H1 (cell line): Measurements from ENCODE around the gene TNFRSF8. TPM values are rescaled to one million over a fixed set of nuclear protein-coding genes. Genes with fewer than 3 reads are reported as not detected.

Experiments
- CTCF ChIA-PET: fragments of 300-600 bp; sonication (Branson Sonifier 250); formaldehyde crosslinking; loops from one replicate; lab custom pipeline; 2021; ENCODE audit not compliant: partially characterized antibody; lab: Charles Lee
- POLR2A ChIA-PET: fragments of 300-600 bp; sonication (Branson Sonifier 250); formaldehyde crosslinking; loops from one replicate; lab custom pipeline; 2021; ENCODE audit warnings: inconsistent platforms; ENCODE audit not compliant: partially characterized antibody; lab: Charles Lee
- DNase-seq, 2 experiments: peaks; one replicate each; pipeline versions ENCODE4 v3.0.0 to v3.0.0-alpha.2; 2010 to 2022; ENCODE audit warnings: low spot score in 2 of 2, low read depth in 1 of 2, mixed read lengths in 1 of 2
- FAIRE-seq: peaks from 2 replicates; lab custom pipeline; 2011; peaks lifted over from hg19 to GRCh38; lab: Jason Lieb, UNC
- H2AFZ ChIP-seq: 2 replicates; pipeline ENCODE4 v1.8.1; 2012; ENCODE audit warnings: low read length, inconsistent platforms
- H2AK5ac ChIP-seq: 2 replicates; pipeline ENCODE4 v1.6.1; 2013; ENCODE audit warnings: low read depth, low read length
- H2BK120ac ChIP-seq: replicated peaks from 2 replicates; pipeline ENCODE3; 2013; ENCODE audit warnings: low read depth, low read length, inconsistent platforms
- H2BK12ac ChIP-seq: 2 replicates; pipeline ENCODE4 v1.6.1; 2013; ENCODE audit warnings: low read depth, low read length
- H2BK15ac ChIP-seq: 2 replicates; pipeline ENCODE4 v1.6.1; 2013; ENCODE audit warnings: low read length
- H2BK20ac ChIP-seq: 2 replicates; pipeline ENCODE4 v1.6.1; 2013; ENCODE audit warnings: low read length
- H2BK5ac ChIP-seq: 2 replicates; pipeline ENCODE4 v1.6.1; 2013; ENCODE audit warnings: low read depth, low read length
- H3K14ac ChIP-seq: 2 replicates; pipeline ENCODE4 v1.6.1; 2013; ENCODE audit warnings: inconsistent platforms; ENCODE audit not compliant: insufficient read length
- H3K18ac ChIP-seq: 2 replicates; pipeline ENCODE4 v1.6.1; 2013; ENCODE audit warnings: low read length; ENCODE audit errors: extremely low read depth
- H3K23ac ChIP-seq: 2 replicates; pipeline ENCODE4 v1.6.1; 2013; ENCODE audit warnings: inconsistent platforms; ENCODE audit not compliant: insufficient read length
- H3K23me2 ChIP-seq: 2 replicates; pipeline ENCODE4 v1.6.1; 2013; ENCODE audit warnings: low read depth, low read length
- H3K27ac ChIP-seq: 2 replicates; pipeline ENCODE4 v1.6.1; 2011; ENCODE audit warnings: low read depth, low read length, inconsistent platforms
- H3K27me3 ChIP-seq, 4 experiments: replicated peaks in 1 of 4; 1 replicate in 1 of 4; 2 replicates in 3 of 4; pipeline versions ENCODE4 v1.6.1 to v1.8.1; 2011 to 2013; ENCODE audit warnings: low read length in 3 of 4, mild to moderate bottlenecking in 3 of 4, inconsistent platforms in 2 of 4, mixed read lengths in 2 of 4, moderate library complexity in 1 of 4; ENCODE audit not compliant: control insufficient read depth in 3 of 4, insufficient read depth in 3 of 4; ENCODE audit errors: extremely low read depth in 1 of 4
- H3K36me3 ChIP-seq, 4 experiments: 2 replicates each; pipeline versions ENCODE4 v1.6.1 to v1.8.1; 2011 to 2013; ENCODE audit warnings: mild to moderate bottlenecking in 4 of 4, low read length in 3 of 4, moderate library complexity in 2 of 4, control low read depth in 1 of 4, inconsistent platforms in 1 of 4; ENCODE audit not compliant: insufficient read depth in 4 of 4, control insufficient read depth in 2 of 4
- H3K4ac ChIP-seq: replicated peaks from 2 replicates; pipeline ENCODE3; 2013; ENCODE audit warnings: low read length, low read depth, mixed read lengths, inconsistent platforms; ENCODE audit not compliant: insufficient read length
- H3K4me1 ChIP-seq, 4 experiments: replicated peaks in 1 of 4; 1 replicate in 1 of 4; 2 replicates in 3 of 4; pipeline versions ENCODE4 v1.6.1 to v1.8.1; 2011 to 2013; ENCODE audit warnings: low read length in 3 of 4, inconsistent platforms in 2 of 4, mixed read lengths in 1 of 4; ENCODE audit not compliant: insufficient read depth in 4 of 4, control insufficient read depth in 3 of 4
- H3K4me2 ChIP-seq, 2 experiments: 2 replicates each; pipeline versions ENCODE4 v1.6.1 to v1.8.1; 2011 to 2013; ENCODE audit warnings: low read depth in 2 of 2, low read length in 2 of 2, control low read depth in 1 of 2, inconsistent platforms in 1 of 2, mild to moderate bottlenecking in 1 of 2; ENCODE audit not compliant: insufficient read depth in 1 of 2
- H3K4me3 ChIP-seq, 4 experiments: fragments of 200-600, 300-600 bp in 1 of 4; sonication (generic), shearing (Covaris generic), sonication (Bioruptor Twin) in 1 of 4; 2 replicates each; pipeline versions ENCODE4 v1.5.1 to v1.8.1; 2011 to 2016; ENCODE audit warnings: low read length in 4 of 4, low read depth in 3 of 4, control low read depth in 2 of 4, inconsistent platforms in 2 of 4, mild to moderate bottlenecking in 2 of 4, mixed read lengths in 1 of 4, moderate library complexity in 1 of 4; ENCODE audit not compliant: insufficient read depth in 2 of 4; ENCODE audit errors: extremely low read depth in 1 of 4
- H3K56ac ChIP-seq: replicated peaks from 2 replicates; pipeline ENCODE3; 2013; ENCODE audit warnings: low read depth, mild to moderate bottlenecking, mixed read lengths, low read length, inconsistent platforms; ENCODE audit not compliant: insufficient read length
- H3K79me1 ChIP-seq: 2 replicates; pipeline ENCODE4 v1.6.1; 2013; ENCODE audit warnings: low read depth, low read length, control low read depth
- H3K79me2 ChIP-seq, 2 experiments: 2 replicates each; pipeline versions ENCODE4 v1.6.1 to v1.8.1; 2012 to 2013; ENCODE audit warnings: low read length in 2 of 2, mild to moderate bottlenecking in 2 of 2, inconsistent platforms in 1 of 2; ENCODE audit not compliant: insufficient read depth in 2 of 2, control insufficient read depth in 1 of 2
- H3K9ac ChIP-seq, 4 experiments: replicated peaks in 1 of 4; 1 replicate in 1 of 4; 2 replicates in 3 of 4; pipeline versions ENCODE4 v1.6.1 to v1.8.1; 2011 to 2013; ENCODE audit warnings: low read depth in 3 of 4, low read length in 3 of 4, control low read depth in 2 of 4, mild to moderate bottlenecking in 2 of 4, moderate library complexity in 2 of 4, inconsistent platforms in 1 of 4; ENCODE audit errors: extremely low read depth in 1 of 4
- H3K9me3 ChIP-seq, 2 experiments: 2 replicates each; pipeline versions ENCODE4 v1.6.1 to v1.8.1; 2012 to 2013; ENCODE audit warnings: mild to moderate bottlenecking in 2 of 2, moderate library complexity in 2 of 2, control low read depth in 1 of 2, inconsistent platforms in 1 of 2, low read depth in 1 of 2, low read length in 1 of 2, mixed read lengths in 1 of 2; ENCODE audit not compliant: insufficient read depth in 2 of 2
- H4K20me1 ChIP-seq, 2 experiments: replicated peaks in 1 of 2; 2 replicates each; pipeline versions ENCODE3 to v1.8.1; 2011 to 2013; ENCODE audit warnings: inconsistent platforms in 2 of 2, low read length in 2 of 2, mild to moderate bottlenecking in 1 of 2; ENCODE audit not compliant: insufficient read depth in 2 of 2, control insufficient read depth in 1 of 2
- H4K5ac ChIP-seq: 2 replicates; pipeline ENCODE4 v1.6.1; 2013; ENCODE audit warnings: low read length, low read depth, mixed read lengths, inconsistent platforms; ENCODE audit not compliant: insufficient read length
- H4K8ac ChIP-seq: 2 replicates; pipeline ENCODE4 v1.8.0; 2013; ENCODE audit warnings: mild to moderate bottlenecking, moderate library complexity, low read length, inconsistent platforms; ENCODE audit not compliant: insufficient read depth; ENCODE audit errors: extremely low read depth
- H4K91ac ChIP-seq: replicated peaks from 2 replicates; pipeline ENCODE3; 2013; ENCODE audit warnings: low read length, mixed read lengths, inconsistent platforms; ENCODE audit not compliant: insufficient read length
- ASH2L ChIP-seq: fragments of 200-600, 300-600 bp; sonication (generic); IDR thresholded peaks from one replicate; pipeline ENCODE4 v1.7.1; 2017; ENCODE audit warnings: low read length
- CBX8 ChIP-seq: fragments of 300-800, 300-1000 bp; sonication (generic); IDR thresholded peaks from 2 replicates; pipeline ENCODE4 v1.7.1; 2016; ENCODE audit warnings: low read depth, low read length, borderline replicate concordance
- CREB1 ChIP-seq: IDR thresholded peaks from 2 replicates; pipeline ENCODE4 v1.6.1; 2012; ENCODE audit warnings: inconsistent platforms
- CTBP2 ChIP-seq: IDR thresholded peaks from 2 replicates; pipeline ENCODE4 v1.7.0; 2011; ENCODE audit warnings: borderline replicate concordance, mild to moderate bottlenecking, moderate library complexity, mixed read lengths, low read length; ENCODE audit not compliant: insufficient read depth, insufficient read length
- EZH2 ChIP-seq: fragments of 200-600 bp; sonication (generic); IDR thresholded peaks from 2 replicates; pipeline ENCODE4 v1.7.1; 2012; ENCODE audit warnings: low read depth, mild to moderate bottlenecking, moderate library complexity, low read length, inconsistent platforms; ENCODE audit not compliant: severe bottlenecking
- GTF2F1 ChIP-seq: IDR thresholded peaks from 2 replicates; pipeline ENCODE4 v1.6.1; 2012; ENCODE audit warnings: low read depth, low read length, improper control_type of control experiment, borderline replicate concordance
- HDAC6 ChIP-seq: IDR thresholded peaks from one replicate; pipeline ENCODE4 v1.7.1; 2012; ENCODE audit warnings: low read depth, mild to moderate bottlenecking, inconsistent platforms, low read length, moderate library complexity
- JUN ChIP-seq: IDR thresholded peaks from 2 replicates; pipeline ENCODE4 v1.6.1; 2011; ENCODE audit warnings: low read depth, mild to moderate bottlenecking, improper control_type of control experiment, low read length
- RFX5 ChIP-seq: IDR thresholded peaks from 2 replicates; pipeline ENCODE4 v1.6.1; 2011; ENCODE audit warnings: low read depth, low read length, improper control_type of control experiment, borderline replicate concordance
- RNF2 ChIP-seq: fragments of 200-900, 300-1000 bp; sonication (generic); IDR thresholded peaks from 2 replicates; pipeline ENCODE4 v1.7.1; 2016; ENCODE audit warnings: borderline replicate concordance, low read depth, mild to moderate bottlenecking, antibody characterized with exemption, low read length; ENCODE audit not compliant: poor library complexity, severe bottlenecking; ENCODE audit errors: missing control alignments
- SIN3A ChIP-seq, 2 experiments: IDR thresholded peaks in 1 of 2; conservative IDR thresholded peaks in 1 of 2; 2 replicates each; pipeline ENCODE4 v1.6.1; 2011 to 2012; ENCODE audit warnings: low read length in 2 of 2, improper control_type of control experiment in 1 of 2, low read depth in 1 of 2, mild to moderate bottlenecking in 1 of 2
- TAF1 ChIP-seq: IDR thresholded peaks from 2 replicates; pipeline ENCODE4 v1.6.1; 2011; ENCODE audit warnings: mild to moderate bottlenecking, low read depth, low read length
- TEAD4 ChIP-seq: IDR thresholded peaks from 2 replicates; pipeline ENCODE4 v1.6.1; 2012; ENCODE audit warnings: low read depth, low read length, inconsistent platforms, mixed read lengths
- WGBS, 2 experiments: shearing (Covaris generic) in 1 of 2; methylation state at CpG; one replicate each; pipeline versions ENCODE4 v1.1.6 to v1.1.7; 2013 to 2015; ENCODE audit warnings: low lambda C conversion rate in 2 of 2, mixed read lengths in 2 of 2, inconsistent platforms in 1 of 2, low coverage in 1 of 2, missing lambda C conversion rate in 1 of 2; ENCODE audit not compliant: insufficient replicate concordance in 2 of 2, insufficient coverage in 1 of 2, insufficient read length in 1 of 2; ENCODE audit errors: extremely low coverage in 1 of 2, missing lambda C conversion rate in 1 of 2; 5-methylcytosine and 5-hydroxymethylcytosine counted together
- polyA plus RNA-seq, 7 experiments: library from polyadenylated mRNA; depleted of rRNA in 3 of 7; stranded (reverse) in 5 of 7; unstranded in 2 of 7; fragments of >200 nt in 5 of 7; fragments of 200-250 nt in 2 of 7; gene quantifications; 1 replicate in 5 of 7; 2 replicates in 1 of 7; 4 replicates in 1 of 7; pipeline versions ENCODE4 v1.2.1 to v1.2.3, GENCODE V29; 2011 to 2013; ENCODE audit warnings: missing spikeins in 2 of 7, mixed read lengths in 2 of 7
- total RNA-seq: library from RNA; stranded (reverse); fragmentation: NEBNext Ultra II Directional; extraction: Animal tissue kit (Norgen Biotek cat#: 25700); gene quantifications from 2 replicates; pipeline ENCODE4 v1.2.1, GENCODE V29; 2021
- TF ChIP-seq, protein P1 (sequence below): IDR thresholded peaks from 2 replicates; pipeline ENCODE4 v1.6.1; 2012; ENCODE audit warnings: inconsistent platforms

Gene TNFRSF8
- total and polyA plus RNA-seq, 2 of the 8 experiments (the other 6 are each of a cell fraction or from before 2014, with no cell fraction given): 23.2 to 32.7 TPM

DNA sequence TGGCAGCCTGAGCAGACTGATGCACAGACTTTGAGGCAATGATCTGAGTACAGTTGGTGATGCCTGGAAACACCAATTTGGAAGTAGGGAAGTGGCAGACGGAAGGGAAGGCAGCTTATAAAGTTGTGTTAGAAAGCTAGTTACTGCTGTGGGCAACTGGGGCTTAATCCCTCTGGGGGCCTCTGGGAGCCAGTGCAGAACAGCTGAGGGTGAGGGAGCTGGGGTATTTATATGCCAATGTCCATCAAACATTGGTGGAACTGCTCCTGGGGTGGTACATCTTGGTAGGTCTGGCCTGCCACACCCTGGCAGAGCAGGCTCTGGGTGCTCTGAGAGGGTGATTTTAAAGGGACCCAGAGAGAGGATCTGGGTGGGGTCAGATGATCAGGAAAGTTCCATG is 28.1 kb downstream of the TNFRSF8 start:
- POLR2A ChIA-PET: no interaction called here
- no peak overlapping the region for H2BK120ac ChIP-seq
- no peak overlapping the region for H2BK20ac ChIP-seq
- peaks cover 4 to 9% of the 10 kb centered on the region in 2 experiments for H4K20me1 ChIP-seq
- H2AFZ ChIP-seq: no peak overlapping the region
- H4K8ac ChIP-seq: no peak overlapping the region
- no peak overlapping the region for H3K23ac ChIP-seq
- H2AK5ac ChIP-seq: no peak overlapping the region
- H3K23me2 ChIP-seq: peaks cover 11% of the 10 kb centered on the region; the same call in 1 of the 2 replicates
- H3K36me3 ChIP-seq: no peaks in the 10 kb centered on the region; a peak in 1 of 8 replicates
- FAIRE-seq: no peak
- no peaks in the 10 kb centered on the region; the same call in none of the 2 replicates for H3K79me1 ChIP-seq
- H3K14ac ChIP-seq: no peak overlapping the region
- H2BK15ac ChIP-seq: no peak overlapping the region
- no peak overlapping the region for H3K56ac ChIP-seq
- H3K27me3 ChIP-seq: no peaks in the 10 kb centered on the region
- H3K9me3 ChIP-seq: no peaks in the 10 kb centered on the region
- peaks cover 0 to 2% (median 0%) of the 10 kb centered on the region in 4 experiments; a peak in 3 of 7 replicates for H3K4me1 ChIP-seq
- H3K79me2 ChIP-seq: no peaks in the 10 kb centered on the region; a peak in 1 of 4 replicates
- 84% methylated on average over 1 of the region's 1 CpG; no CpG with 5 or more reads in 1 of the 2 experiments for WGBS, 2 experiments
- no peak overlapping the region for H4K5ac ChIP-seq
- H3K9ac ChIP-seq: no peak overlapping the region
- no peak overlapping the region for H3K4ac ChIP-seq
- no peak overlapping the region for H3K4me2 ChIP-seq
- no peak overlapping the region for H3K18ac ChIP-seq
- H2BK12ac ChIP-seq: no peak overlapping the region
- no peak overlapping the region for H4K91ac ChIP-seq
- no peak overlapping the region for H3K4me3 ChIP-seq
- no peak overlapping the region for H2BK5ac ChIP-seq
- no peak overlapping the region for H3K27ac ChIP-seq
- CTCF ChIA-PET: interaction anchor here (0.9 to 1.1 kb wide), 2 partner anchors 12 to 184 kb away, joined by 3 to 4 read pairs; no protein-coding TSS in a partner anchor
- DNase-seq: no peak
- no peak for TF ChIP-seq SIN3A (conservative IDR thresholded peaks at IDR 0.05 in 1 of 2, IDR thresholded peaks at IDR 0.05 in 1 of 2; ENCODE audit: low read depth in 1 of 2, low read length in 2 of 2)
- no peak for TF ChIP-seq GTF2F1
- no peak for TF ChIP-seq ASH2L
- no peak for TF ChIP-seq JUN
- TF ChIP-seq CREB1: no peak
- TF ChIP-seq CBX8: no peak
- TF ChIP-seq TEAD4: no peak
- TF ChIP-seq HDAC6: no peak
- no peak for TF ChIP-seq RNF2
- TF ChIP-seq RFX5: no peak
- TF ChIP-seq, protein P1, sequence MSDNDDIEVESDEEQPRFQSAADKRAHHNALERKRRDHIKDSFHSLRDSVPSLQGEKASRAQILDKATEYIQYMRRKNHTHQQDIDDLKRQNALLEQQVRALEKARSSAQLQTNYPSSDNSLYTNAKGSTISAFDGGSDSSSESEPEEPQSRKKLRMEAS: no peak
- no peak for TF ChIP-seq TAF1
- no peak for TF ChIP-seq EZH2
- no peak for TF ChIP-seq CTBP2
